Esophagus muscularis mucosa (tissue), 4 donors: ENCODE measurements around the gene FAM241B.

Experiments
- CTCF ChIP-seq, 3 experiments: fragments of 200-600 bp in 2 of 3; fragments of 450-650 bp in 1 of 3; sonication (generic) in 2 of 3; IDR thresholded peaks; one replicate each; pipeline ENCODE4 v1.5.1; 2017 to 2019; ENCODE audit warnings: antibody characterized with exemption in 3 of 3, mild to moderate bottlenecking in 2 of 3, moderate library complexity in 1 of 3
- EP300 ChIP-seq: sonication (generic); formaldehyde crosslinking; IDR thresholded peaks from one replicate; pipeline ENCODE4 v1.6.1; 2017; ENCODE audit warnings: antibody characterized with exemption
- POLR2A ChIP-seq: fragments of 450-650 bp; IDR thresholded peaks from one replicate; pipeline ENCODE4 v1.6.1; 2017; ENCODE audit warnings: antibody characterized with exemption, moderate library complexity, mild to moderate bottlenecking, low read depth
- POLR2AphosphoS5 ChIP-seq, 2 donors: sonication (generic); formaldehyde crosslinking; IDR thresholded peaks; one replicate each; pipeline ENCODE4 v1.6.1; 2017; ENCODE audit warnings: antibody characterized with exemption in 2 of 2

- TF ChIP-seq CTCF (IDR thresholded peaks at IDR 0.05): peak; percentile 56 to 72 (median 66)
- TF ChIP-seq POLR2A: no peak
- no peak for TF ChIP-seq POLR2AphosphoS5 (IDR thresholded peaks at IDR 0.05)
- no peak for TF ChIP-seq EP300
These were observed 14.7 kb downstream of the FAM241B start for GRCh38 chr10:69644658-69645295.
